Middle frontal gyrus (tissue), 1 donor: ENCODE data around the gene UBE2E2.

ENCODE experiments used
- DNase-seq: peaks from one replicate; pipeline ENCODE4 v3.0.0-alpha.2; 2015; ENCODE audit warnings: low spot score; ENCODE audit errors: extremely low spot score

Gene UBE2E2

DNA sequence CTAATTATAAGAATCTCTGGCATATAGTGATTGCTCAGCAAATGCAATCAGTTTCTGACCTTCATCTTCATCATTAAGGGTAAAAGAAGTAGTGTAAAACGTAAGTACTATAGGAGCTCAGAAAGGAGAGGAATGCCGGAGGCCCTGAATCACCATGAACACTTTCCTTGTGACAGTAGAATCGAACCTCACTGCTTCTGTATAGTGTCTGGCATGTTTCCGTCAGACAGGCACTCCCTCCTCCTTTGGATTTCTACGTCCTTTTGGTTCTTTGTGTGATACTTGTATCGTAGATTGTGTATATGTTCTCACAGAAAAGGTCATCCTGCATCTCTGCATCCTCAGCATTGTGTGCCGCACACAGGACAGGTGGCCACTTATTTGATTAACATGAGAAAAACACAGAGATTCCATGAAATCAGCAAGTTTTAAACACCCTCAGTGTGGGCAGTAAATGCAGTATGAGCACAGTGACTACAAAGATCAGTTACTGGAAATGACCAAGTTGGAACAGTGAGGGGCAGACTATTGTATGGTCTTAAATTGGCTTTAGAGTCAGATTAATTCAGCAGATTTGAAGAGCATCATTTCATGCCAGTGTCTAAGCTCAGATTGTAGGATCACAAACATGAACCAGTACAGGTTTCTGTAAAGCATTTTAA is 234.5 kb downstream of the UBE2E2 start:
- no peak for DNase-seq

DNA sequence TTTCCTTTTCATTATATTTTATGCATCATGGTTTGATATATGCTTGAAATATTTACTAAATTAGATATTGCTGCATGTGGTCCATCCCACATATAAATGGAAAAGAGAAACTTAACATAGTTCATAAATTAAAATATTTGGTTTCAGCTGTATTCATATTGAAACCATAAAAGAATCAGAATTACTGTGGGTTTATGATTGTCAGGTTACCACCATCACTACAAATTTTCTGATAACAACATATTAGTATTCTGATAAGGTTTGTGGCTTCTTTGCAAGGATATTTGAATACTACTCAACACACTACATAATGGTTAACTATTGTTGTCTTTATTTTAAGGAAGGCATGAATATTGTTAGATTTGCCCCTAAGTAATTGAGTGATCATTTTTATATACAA is 235.5 kb downstream of the UBE2E2 start:
- DNase-seq: no peak

DNA sequence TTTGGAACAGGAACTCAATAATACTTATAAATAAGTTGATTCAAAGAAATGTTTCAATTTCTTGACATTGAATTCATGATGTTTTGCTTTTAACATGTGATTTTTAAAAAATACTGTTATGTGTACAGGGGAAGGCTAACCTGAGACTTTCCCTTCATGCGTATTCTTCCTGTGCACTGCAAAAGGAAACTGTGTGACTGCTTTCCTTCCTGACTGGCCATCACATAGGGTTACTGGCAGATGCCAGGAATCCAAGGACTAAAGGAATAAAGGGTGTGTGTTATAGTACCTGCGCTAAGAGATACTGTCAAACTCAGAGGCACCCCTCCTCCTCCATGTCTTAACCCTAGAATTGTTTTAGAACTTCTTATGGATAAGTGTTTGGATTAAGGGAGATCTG is 236.0 kb downstream of the UBE2E2 start:
- DNase-seq: no peak

DNA sequence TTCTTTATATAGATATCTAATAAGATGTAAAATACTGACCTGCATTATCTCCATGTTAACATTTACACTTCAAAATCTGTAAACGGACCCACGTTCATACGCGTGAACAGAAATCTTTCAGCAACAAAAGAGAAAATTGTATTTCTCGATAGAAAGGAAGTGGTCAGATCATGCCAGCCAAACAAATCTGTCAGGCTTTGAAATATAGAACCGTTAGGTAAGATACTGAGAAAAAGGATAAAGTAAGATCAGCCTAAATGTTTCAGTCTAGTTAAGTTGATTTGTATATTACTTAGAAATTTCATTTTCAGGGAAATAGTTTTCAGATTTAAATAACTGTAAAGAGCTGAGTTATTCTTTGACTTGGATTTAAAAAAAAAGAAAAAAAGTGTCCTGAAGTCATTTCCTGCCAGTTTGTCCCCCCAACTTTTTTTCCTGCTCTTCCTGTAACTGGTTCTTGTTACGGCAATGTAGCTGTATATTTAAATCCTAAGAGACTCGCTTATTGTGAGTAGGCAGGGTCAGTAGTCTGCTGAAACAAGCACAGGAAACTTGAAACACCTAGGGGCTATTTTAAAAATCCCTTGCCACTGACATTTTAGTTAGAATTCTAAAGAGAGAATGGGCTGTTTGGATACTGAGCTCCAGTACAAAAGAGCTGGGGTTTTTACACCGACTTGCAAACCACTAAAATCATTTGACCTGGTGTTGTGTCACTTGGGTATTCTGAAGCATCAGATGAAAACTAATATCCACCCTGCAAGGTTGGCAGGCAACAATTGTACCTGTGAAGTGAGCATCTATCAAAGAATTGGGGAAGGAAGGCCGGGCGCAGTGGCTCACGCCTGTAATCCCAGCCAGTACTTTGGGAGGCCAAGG is 237.5 kb downstream of the UBE2E2 start:
- DNase-seq: no peak

DNA sequence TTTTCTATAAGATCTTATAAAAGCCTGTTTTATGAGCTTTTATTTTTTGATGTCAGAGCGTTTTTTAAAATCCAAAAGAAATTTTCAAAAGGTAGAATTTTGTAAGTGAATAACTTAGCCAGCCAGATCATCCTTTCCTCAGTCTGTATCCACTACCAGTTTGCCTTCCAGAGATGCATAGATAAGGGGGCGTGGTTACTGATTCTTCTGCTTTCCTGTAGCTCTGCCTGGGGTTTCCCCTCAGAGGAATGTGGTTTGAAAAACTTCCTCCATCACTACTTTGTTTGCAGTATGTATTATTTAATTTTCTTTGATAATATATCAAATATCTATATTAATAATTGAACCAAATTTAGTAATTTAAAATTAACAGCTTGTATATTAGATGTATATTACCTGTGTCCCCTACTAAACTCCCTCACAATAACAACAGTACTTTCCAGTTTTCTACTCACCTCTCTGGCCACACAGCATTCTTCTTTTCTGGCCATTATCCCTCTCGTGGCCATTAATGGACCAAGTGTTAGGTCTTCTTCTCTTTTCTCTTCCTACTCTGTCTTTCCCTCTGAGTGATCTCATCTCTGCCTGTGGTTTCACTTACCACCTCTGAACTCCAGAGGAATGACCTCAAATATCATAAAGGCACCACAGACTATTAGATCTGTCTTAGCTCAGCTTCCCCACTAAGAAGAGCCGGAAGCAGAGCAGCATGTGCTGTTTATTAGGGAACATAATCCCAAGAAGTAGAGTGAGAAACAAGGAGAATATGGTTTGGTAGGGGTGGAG is 239.7 kb downstream of the UBE2E2 start:
- no peak for DNase-seq

DNA sequence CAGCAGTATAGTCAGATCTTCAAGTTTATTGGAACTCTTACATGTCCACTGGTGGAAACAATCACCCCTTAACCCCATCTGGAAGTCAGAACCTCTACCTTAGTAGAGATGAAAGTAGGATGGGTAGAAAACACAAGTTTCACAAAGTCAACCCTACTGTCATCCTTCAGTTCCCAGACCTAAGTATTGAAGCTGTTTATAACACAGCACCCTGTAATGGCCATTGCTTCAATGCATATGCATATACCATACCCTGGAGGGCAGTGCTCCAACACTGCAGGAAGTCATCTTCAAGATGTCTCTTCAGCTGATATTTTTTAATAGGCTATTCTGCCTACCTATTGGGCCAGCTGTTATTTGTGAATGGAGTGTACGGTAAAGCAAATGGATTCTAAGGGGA is 241.3 kb downstream of the UBE2E2 start:
- DNase-seq: no peak

DNA sequence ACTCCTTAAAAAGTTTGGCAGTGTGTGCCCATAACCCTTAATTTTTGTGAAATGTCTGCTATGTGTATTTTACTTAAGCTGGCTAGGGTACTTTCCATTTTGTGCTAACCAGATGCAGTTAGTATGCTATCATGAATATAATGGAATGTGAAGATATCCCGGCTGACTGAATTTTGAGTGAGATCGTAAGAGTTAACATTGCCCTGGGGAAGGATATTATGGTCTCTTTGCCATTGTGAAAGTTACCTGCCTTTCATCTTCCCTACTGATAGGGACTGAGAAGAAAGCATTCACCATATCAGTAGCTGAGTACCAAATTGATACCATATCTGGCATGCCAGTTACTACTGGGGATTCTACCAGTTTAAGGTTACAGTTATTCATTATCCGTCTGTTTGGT is 243.2 kb downstream of the UBE2E2 start:
- no peak for DNase-seq

DNA sequence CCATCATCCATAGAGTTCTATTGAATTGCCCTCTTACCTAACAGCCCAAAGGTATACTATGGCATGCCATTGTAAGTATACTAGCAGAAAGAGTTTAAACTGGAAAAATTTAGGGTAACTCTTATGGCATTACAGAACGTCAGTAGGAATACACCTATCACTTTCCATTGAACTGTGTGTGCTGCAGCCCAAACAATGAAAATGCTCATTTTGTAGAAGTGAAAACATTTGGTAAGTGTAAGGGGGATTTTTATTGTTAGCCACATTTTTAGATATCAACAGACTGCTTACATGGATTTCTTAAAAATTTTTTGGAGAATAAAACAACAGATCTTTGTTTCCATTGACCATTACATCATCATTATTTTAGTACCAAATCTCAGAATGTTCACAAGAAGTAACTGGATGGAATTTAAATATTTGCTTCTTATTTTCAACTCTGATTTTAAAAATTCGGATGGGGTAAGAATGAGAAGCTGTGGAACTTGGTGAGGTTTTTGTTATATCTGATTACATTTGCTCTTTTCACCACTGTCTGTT is 245.9 kb downstream of the UBE2E2 start:
- no peak for DNase-seq

DNA sequence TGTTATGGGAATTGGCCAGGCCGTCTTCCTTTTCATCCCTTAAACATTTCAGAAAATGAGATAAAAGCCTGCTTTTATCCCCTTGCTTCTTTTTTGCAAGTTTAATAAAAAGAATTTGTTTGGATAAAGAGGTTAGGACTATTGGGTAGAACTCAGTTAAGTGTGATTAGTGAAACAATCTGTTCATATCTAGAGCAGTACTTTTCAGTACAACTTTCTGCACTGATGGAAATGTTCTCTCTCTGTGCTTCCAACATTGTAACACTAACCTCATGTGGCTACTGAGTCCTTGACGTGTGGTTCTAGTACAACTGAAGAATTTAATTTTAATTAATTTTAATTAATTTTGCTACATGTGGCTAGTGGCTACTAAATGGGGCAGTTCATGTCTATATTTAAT is 246.9 kb downstream of the UBE2E2 start:
- DNase-seq: no peak

DNA sequence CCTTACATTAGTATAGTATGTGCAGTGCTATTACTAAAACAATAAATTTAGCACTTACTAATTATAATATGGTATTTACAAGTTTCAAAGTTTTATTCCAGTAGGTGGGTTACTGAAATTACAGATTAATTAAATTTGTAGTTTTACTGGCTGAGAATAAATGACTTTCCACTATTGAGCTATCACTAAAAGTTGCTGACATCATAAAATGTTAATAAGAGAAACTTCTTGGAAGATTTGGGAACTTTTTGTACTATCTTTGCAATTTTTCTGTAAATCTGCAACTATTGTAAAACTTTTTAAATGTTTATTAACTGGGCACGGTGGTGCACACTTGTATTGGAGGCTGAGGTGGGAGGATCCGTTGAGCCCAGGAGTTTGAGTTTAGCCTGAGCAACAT is 247.7 kb downstream of the UBE2E2 start:
- no peak for DNase-seq

DNA sequence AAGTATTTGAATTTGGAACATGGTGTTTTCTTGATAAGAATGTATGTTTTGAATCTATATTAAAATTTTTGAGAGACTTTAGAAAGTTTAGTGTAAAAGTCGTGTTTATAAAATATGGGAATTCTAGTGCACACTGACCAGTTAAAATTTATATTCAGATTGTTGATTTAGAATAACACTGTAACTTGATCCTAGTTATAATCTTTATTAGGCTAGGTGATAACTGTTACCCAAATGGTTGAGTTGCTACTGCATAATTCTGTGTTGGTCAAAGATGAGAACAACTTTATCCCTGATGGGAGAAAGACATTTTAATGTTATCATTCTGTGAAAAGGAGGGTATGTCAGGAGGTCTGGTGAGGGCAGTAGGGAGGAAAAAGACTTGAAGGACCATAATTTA is 249.3 kb downstream of the UBE2E2 start:
- no peak for DNase-seq

DNA sequence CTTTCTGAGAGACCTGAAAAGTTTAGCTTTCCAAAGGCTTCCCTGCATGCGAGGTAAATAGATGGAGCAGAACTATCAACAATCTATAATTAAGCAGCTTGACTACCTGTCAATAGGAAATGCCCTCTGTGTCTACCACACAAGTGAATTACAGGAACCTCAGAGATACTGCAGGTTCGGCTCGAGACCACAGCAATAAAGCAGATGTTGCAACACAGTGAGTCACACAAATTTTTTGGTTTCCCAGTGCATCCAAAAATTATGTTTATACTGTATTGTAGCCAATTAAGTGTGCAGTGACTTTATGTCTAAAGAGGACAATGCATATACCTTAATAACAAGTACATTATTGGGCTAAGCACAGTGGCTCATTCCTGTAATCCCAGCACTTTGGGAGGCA is 252.0 kb downstream of the UBE2E2 start:
- DNase-seq: no peak

DNA sequence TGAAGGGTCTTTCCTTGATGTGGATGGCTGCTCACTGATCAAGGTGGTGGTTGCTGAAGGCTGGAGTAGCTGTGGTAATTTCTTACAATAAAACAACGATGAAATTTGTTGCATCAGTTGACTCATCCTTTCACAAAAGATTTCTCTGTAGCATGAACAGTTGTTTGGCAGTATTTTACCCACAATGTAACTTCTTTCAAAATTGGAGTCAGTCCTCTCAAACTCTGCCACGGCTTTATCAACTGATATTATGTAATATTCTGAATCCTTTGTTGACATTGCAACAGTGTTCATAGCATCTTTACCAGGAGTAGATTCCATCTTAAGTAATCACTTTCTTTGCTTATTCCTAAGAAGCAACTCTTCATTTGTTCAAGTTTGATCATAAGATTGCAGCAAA is 252.6 kb downstream of the UBE2E2 start:
- no peak for DNase-seq

DNA sequence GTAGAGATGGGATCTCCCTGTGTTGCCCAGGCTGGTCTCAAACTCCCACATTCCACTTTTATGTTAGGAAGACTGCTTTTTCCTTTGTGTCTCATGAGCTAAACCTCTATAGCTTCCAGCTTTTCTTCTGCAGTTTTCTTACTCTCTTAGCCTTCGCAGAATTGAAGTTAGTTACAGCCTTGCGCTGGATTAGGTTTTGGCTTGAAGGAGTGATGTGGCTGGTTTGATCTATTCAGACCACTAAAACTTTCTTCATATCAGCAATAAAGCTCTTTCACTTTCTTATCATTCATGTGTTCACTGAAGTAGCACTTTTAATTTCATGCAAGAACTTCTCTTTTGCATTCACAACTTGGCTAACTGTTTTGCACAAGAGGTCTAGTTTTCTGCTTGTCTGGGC is 254.6 kb downstream of the UBE2E2 start:
- no peak for DNase-seq

DNA sequence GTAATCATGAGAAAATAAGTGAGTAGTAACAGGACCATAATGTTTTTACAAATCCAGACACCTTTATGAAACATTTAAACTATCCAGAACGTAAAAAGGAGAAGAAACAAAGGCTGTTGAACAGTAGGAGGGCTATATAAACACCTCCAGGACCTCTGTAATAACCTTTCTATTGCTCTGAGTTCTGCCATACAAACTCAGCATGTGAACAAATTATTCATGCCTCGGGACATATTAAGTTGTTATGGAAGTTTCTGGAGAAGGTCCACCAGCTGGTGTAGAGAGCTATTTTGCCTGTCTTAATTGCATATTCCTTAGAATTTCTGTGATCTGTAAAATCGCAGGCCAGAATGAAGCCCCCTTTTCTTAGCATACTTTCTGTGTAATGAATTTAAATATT is 256.3 kb downstream of the UBE2E2 start:
- no peak for DNase-seq

DNA sequence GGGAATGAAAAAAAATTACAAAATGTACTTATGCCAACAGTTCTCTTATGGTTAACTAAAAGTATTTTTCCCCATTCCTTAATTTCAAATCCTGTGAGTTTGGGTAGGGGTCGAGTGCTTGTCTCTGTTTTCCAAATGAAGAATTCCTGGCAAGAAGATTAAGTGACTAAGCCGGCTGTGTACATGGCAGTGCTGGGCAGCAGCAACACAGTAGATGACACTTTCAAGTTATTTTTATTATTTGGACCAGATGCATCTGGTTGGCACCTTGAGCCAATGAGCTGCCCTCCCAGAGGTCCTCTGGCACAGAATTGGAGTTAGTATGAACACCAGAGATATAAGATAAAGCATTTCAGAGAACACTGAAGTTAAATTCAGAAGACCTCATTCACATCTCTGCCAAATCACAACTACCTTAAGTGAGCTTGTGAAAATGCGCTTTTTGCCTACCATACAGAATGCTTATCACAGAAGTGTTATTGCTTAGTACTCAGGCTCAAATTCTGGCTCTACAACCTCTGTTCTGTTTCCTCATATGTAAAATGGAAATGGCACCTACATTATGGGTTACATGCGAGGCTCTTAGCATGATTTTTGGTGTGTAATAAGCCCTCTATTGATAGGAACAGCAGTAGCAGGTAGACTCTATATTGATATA is 256.9 kb downstream of the UBE2E2 start:
- no peak for DNase-seq

DNA sequence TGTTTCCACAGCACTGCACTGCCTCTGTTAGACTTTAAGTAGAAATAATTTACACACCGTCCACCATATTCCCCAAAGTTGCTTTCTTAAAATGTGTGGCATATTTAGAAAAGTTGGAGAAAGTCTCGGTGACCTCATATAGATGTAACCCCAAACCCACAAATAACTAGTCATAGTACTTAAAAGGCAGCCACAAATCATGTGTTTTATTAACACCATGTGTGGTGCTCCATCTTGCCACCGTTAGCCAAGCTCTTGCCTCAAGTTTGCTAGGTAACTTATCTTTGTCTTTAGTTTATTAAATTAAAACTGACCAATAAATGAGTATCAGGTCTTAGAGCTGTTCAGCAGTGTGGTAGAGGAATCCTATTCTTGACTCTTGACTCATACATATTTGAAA is 257.9 kb downstream of the UBE2E2 start:
- DNase-seq: no peak

DNA sequence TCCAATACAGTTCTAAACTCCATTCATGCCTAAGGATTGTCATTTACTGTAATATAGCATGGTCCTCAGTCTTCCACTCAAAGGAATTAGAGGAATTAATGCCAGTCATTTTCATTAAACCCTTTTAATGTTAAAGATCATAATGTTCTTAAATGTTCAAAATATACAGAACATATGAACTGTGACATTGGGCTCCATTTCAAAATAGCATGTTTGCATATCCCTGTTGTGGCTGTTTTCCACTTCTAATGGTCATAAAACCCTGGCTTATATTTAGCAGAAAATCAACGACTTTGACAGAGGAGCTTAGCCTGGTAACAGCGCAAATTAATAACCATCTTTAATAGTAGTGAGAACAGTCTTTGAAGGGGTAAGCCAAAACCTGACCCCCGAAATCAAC is 260.7 kb downstream of the UBE2E2 start:
- DNase-seq: no peak

DNA sequence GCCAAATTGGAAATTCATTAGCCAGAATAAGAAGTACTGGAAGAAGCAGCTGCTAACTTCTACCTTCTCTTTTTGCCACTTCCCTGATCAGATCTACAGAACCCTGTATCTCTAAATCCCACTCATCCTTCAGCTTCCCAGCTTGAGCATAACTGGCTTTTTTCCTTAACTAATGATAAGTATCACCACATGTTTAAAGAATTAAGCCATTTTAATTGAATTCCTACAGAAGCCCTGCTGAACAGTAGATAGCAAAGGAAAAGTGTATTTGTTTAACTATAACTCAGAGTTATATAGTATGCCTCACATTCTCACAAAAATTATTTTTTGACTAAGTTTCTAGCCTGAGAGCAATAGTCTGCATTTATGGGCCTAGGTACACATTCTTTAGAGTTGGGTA is 262.4 kb downstream of the UBE2E2 start:
- no peak for DNase-seq

DNA sequence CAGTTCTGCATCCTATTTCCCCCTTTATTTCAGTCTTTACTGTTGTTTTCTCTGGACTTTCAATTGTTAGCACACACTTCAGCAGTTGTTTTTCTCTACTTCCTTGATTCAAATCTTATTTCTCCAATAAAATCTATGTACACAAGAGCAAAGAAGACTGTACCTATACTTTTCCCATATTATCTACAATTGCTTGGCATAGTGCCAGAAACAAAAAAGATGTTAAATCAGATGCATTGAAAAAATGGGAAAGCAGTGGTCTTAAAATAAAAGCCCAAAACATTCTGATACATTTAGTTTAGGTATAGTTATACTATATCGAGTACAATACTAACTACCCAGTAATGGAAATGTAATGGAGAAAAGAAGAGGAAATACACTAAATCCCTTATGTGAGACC is 265.1 kb downstream of the UBE2E2 start:
- DNase-seq: no peak

DNA sequence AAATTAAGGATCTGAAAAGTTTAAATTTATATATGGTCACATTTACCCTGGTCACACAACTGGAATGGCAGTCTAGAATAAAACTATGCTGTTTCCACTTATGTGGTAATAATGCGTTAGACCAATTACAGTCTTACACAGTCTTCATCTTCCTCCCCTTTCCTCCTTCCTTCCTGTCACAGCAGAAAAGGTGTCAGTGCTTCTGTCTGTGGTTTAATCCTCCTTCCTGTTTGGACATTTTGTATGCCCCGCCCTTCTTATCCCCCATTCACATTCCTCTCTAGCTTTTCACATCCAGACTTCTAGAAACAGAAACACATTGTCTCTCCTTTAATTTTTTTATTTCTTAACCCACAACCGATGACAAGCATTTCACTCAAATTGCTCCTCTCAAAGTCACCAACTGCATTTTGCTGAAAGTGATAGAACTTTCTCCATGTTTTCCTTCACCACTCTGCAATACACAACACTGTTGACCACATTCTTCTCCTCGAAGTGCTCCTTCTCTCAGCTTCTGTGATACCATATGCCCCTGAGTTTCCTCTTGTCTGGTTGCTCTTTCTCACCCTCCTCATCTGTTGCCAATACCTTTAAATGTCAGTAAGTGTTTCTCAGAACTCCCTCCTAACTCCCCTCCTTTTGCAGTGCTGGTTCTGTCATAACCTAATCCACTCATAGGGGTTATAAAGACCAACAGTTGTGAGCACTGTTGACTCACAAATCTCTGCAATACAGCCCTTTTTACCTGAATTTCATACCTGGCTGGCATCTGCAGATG is 271.6 kb downstream of the UBE2E2 start:
- no peak for DNase-seq
